Activated T-cell treated with anti-CD3 and anti-CD28 coated beads, Interleukin-2, amount 50 U/mL, for 4 hours (primary cell): Measurements from ENCODE around the gene ZNF408. TPM values are rescaled to one million over a fixed set of nuclear protein-coding genes. Genes with fewer than 3 reads are reported as not detected.

Experiments
- ATAC-seq, 2 donors: fragments of 200-7000 bp; cut with Tn5 transposase; one replicate each; pipeline ENCODE4 v1.10.0; 2021
- DNase-seq: peaks from one replicate; pipeline ENCODE4 v3.0.0-alpha.2; 2020
- H3K27me3 Mint-ChIP-seq: one replicate; pipeline ENCODE4 v1.8.0; 2021; ENCODE audit warnings: low read depth, mixed read lengths
- H3K36me3 Mint-ChIP-seq: one replicate; pipeline ENCODE4 v1.8.0; 2022; ENCODE audit warnings: mixed read lengths; ENCODE audit not compliant: insufficient read depth
- H3K4me1 Mint-ChIP-seq: one replicate; pipeline ENCODE4 v1.8.0; 2021; ENCODE audit warnings: low read depth, mixed read lengths
- H3K4me3 Mint-ChIP-seq: one replicate; pipeline ENCODE4 v1.8.0; 2021; ENCODE audit warnings: mild to moderate bottlenecking, moderate library complexity, mixed read lengths
- H3K9me3 Mint-ChIP-seq: one replicate; pipeline ENCODE4 v1.8.0; 2021; ENCODE audit warnings: mixed read lengths
- total RNA-seq, 3 donors: library from RNA; stranded (reverse); gene quantifications; one replicate each; pipeline ENCODE4 v1.2.1, GENCODE V29; 2021

ZNF408 gene
- total RNA-seq, 3 donors from 2014 or later: 14.2 to 16.9 (median 14.8) TPM

DNA sequence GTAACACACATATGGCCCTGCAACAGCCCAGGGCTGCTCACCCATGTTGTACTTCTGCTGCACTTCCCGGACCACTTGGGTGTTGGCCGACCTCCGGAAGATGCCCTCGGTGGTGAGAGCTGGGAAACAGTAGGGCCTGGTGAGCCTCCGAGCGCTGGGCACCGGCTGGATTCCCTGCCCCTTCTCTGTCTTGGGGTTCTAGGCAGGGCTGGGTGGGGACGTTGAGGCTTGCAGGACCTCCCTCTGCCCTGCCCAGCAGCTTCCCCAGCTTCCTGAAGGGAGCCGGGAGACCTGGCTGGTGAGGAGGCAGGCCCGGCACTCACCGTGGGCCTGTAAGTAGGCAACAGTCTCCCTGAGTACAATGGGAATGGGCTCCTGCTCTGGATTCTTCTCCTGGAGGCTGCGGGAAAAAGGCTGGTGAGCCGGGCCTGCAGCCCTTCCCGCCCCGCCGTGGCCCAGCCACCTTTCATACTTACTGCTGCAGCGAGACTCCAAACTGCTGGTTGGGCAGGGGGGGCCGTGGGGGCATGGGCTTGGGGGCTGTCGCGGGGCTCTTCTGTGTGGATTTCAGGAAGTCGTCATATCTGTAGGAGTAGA lies 20.6 kb upstream of the ZNF408 start:
- Mint-ChIP-seq H3K36me3 (peaks cover 27% of the 10 kb centered on the region), H3K4me1 (peaks cover 19% of the 10 kb centered on the region), H3K9me3 (no peaks in the 10 kb centered on the region), H3K27me3 (no peaks in the 10 kb centered on the region), H3K4me3 (no peak overlapping the region)
- DNase-seq: no peak
- no peak for ATAC-seq

DNA sequence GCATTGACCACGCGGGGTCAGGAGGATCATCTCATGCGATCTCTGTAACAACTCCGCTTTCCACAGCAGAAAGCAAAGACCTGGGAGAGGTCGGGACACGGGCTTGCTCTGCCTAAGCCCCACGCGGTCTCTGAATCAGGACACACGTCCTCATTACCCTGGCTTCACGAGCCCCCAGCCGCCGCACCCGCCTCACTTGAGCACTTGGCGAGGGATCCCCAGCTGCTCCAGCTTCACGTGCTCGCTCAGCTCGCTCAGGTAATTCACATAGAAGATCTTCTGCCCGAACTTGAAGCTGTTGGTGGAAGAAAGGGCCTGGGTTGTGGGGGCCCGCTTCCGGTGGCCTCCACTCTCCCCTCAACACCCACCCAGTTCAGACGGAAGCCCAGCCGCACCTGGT lies 20.0 kb upstream of the ZNF408 start:
- ATAC-seq: no peak
- no peaks in the 10 kb centered on the region for H3K27me3 Mint-ChIP-seq
- H3K9me3 Mint-ChIP-seq: no peaks in the 10 kb centered on the region
- no peak for DNase-seq
- H3K4me1 Mint-ChIP-seq: peaks cover 13% of the 10 kb centered on the region
- H3K36me3 Mint-ChIP-seq: peaks cover 27% of the 10 kb centered on the region
- H3K4me3 Mint-ChIP-seq: no peak overlapping the region

DNA sequence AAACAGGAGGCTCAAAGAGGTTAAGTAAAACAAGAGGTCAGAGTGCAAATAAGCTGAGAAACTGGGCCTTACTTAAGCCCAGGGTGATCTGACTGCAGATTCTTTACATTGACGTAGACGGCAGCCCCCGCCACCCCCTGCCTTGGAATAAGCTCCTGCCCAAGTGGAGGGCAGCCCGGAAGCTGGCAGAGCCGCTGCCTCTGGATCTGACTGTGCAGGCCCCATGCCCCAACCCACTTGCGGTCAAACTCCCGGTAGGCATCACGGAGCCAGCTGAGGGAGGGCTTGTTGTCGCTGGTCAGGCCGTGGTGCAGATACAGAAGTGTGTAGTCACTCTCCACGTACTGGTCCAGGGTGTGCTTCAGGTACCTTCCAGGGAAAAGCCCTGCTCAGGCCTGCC lies 19.0 kb upstream of the ZNF408 start:
- DNase-seq: no peak
- Mint-ChIP-seq H3K36me3 (peaks cover 25% of the 10 kb centered on the region), H3K9me3 (no peaks in the 10 kb centered on the region)

DNA sequence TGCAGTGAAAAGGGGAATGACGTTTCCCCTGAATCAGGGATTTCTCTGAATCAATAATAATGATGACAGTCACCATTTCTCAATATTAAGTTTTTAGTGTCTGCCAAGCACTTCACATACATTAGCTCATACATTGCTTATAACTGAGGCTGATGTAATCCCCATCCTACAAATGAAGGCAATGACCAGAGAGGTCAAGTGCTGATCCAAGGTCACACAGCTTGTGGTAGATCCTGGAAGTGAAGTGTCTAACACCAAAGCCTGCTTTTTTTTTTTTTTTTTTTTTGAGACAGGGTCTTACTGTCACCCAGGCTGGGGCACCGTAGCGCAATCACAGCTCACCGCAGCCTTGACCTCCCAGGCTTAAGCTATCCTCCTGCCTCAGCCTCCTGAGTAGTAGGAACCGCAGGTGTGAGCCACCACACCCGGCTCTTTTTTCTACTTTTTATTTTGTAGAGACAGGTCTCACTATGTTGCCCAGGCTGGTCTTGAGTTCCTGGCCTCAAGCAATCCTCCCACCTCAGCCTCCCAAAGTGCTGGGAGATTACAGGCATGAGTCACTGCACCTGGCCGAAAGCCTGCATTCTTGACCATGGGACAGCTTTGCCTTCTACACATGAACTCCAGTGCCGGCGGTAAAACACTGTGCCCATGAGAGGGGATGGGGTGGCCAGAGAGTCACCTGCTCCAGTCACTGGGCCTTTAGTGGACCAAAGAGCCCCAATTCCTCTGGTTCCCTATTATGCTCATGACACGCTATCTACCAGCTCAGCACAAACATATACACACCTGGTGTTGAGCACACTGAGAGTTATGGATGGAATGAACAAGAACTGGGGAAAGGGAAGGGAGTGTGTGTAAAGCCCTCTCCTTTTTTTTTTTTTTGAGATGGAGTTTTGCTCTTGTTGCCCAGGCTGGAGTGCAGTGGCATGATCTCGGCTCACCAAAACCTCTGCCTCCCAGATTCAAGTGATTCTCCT lies 17.8 kb upstream of the ZNF408 start:
- Mint-ChIP-seq H3K4me3 (no peak overlapping the region), H3K4me1 (no peaks in the 10 kb centered on the region), H3K27me3 (no peaks in the 10 kb centered on the region), H3K9me3 (no peaks in the 10 kb centered on the region), H3K36me3 (peaks cover 26% of the 10 kb centered on the region)
- no peak for ATAC-seq
- DNase-seq: no peak

More for the DNA sequence above, 19.0 kb upstream of the ZNF408 start:
- Mint-ChIP-seq H3K27me3 (no peaks in the 10 kb centered on the region), H3K4me3 (no peak overlapping the region), H3K4me1 (peaks cover 7% of the 10 kb centered on the region)
- ATAC-seq: no peak

DNA sequence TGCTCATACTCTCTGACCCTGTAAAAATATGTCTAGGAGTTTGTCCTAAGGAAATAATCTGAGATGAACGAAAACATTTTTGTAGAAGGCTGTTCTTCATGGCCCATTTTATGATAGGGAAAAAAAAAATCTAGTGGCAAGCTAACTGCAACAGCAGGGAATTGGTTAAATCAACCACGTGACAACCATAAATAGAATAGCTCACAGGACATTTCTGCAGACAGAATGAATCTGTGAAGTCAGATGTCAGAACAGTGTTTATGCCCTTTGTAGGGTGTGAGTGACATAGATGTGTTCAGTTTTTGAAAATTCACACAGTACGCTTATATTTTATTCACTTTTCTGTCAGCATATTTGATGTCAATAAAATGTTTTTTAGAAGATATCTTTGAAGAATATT lies 16.5 kb upstream of the ZNF408 start:
- no peak overlapping the region for H3K4me3 Mint-ChIP-seq
- H3K9me3 Mint-ChIP-seq: no peaks in the 10 kb centered on the region
- no peaks in the 10 kb centered on the region for H3K4me1 Mint-ChIP-seq
- ATAC-seq (no peak), DNase-seq (no peak)
- peaks cover 19% of the 10 kb centered on the region for H3K36me3 Mint-ChIP-seq
- H3K27me3 Mint-ChIP-seq: no peaks in the 10 kb centered on the region

DNA sequence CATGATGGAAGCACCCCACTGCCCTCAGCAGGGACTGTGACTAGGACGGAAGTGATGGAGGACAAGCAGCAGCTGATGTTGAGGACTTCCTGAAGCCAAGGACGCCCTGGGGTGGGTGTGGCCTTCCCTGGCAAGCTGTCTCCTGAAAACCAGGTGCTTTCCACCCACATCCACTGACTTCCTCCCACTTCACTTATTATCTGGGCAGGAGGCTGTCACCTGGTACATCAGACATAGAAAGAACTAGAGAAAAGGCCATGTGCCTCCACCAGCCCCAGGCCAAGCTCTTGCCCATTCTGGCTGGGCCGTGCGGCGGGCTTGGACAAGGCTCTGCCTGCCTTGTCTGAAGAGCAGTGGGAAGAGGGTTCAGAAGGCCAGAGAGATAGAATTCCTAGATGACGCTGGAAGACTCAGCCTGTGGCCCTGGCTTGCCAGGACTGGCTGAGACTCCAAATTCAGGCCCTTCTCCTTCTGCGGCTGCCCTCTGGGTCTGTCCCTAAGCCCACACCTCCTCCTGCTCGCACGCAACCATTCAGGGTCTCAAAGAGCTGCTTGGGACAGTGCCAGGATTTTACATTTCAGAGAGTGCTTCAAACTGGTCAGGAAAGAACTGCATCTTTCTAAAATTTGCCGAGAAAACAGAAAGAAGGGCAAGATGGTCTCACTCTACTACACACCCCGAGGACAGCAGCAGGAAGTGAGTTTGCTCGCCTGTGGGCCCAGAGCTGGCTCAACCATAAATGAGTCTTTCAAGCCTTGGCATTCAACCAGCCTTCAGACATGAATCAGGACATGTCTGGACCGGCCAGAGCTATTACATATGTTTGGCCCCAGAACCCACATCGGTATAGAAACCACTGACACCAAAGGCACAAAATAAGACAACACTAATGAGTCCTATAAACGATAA lies 13.7 kb upstream of the ZNF408 start:
- no peak for DNase-seq
- no peak for ATAC-seq
- Mint-ChIP-seq H3K9me3 (no peaks in the 10 kb centered on the region), H3K36me3 (peaks cover 23% of the 10 kb centered on the region), H3K4me3 (no peak overlapping the region), H3K4me1 (peaks cover 2% of the 10 kb centered on the region), H3K27me3 (no peaks in the 10 kb centered on the region)

DNA sequence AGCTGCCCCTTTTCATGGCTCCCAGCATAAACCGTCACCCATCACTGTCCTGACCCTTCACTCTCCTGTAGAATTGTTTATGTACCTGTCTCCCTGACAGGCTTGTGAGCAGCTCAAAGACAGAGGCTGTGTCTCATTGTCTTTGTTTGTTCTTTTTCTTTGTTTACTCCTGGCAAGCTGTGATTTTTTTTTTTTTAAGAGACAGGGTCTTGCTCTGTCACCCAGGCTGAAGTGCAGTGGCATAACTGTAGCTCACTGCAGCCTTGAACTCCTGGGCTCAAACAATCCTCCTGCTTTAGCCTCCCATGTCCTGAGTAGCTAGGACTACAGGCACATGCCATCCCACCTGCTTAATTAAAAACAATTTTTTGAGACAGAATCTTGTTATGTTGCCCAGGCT lies 10.1 kb upstream of the ZNF408 start:
- ATAC-seq (no peak), DNase-seq (no peak)
- H3K36me3 Mint-ChIP-seq: peaks cover 27% of the 10 kb centered on the region
- H3K9me3 Mint-ChIP-seq: no peaks in the 10 kb centered on the region
- H3K4me3 Mint-ChIP-seq: no peak overlapping the region
- H3K4me1 Mint-ChIP-seq: peaks cover 4% of the 10 kb centered on the region
- no peaks in the 10 kb centered on the region for H3K27me3 Mint-ChIP-seq

DNA sequence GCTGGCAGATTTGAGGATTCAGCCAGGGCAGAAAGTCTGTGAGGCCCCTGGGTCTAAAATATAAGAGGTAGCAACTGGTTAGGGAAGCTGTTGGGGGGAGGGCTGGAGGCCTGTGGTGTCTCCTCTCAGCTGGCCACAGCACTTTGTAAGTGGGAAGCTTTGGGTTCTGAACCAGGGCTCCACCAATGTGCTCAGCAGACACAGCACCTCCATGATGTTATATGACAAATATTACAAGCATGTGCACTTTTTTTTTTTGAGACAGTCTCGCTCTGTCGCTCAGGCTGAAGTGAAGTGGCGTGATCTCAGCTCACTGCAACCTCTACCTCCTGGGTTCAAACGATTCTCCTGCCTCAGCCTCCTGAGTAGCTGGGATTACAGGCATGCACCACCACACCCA lies 8.4 kb upstream of the ZNF408 start:
- DNase-seq (no peak), ATAC-seq (no peak)
- Mint-ChIP-seq H3K4me3 (no peak overlapping the region), H3K27me3 (no peaks in the 10 kb centered on the region), H3K9me3 (no peaks in the 10 kb centered on the region), H3K4me1 (peaks cover 12% of the 10 kb centered on the region), H3K36me3 (peaks cover 23% of the 10 kb centered on the region)

DNA sequence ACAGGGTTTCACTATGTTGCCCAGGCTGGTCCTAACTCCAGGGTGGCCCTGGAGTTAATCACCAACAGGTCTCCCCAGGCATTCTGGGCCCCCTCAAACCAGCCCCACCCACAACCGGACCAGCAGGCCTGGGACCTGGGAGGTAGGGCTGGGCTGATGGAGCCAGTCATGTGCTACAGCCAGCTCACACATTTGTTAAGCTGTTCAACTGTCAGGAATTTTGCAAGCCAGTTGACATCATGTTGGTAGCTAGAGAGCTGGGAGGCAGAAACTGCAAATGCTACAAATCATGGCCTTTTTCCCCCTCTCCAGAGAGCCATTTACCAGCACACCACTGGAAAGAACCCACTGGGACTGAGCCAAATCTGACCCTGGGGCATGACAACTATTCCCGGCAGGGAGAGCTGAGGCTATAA lies 7.2 kb upstream of the ZNF408 start:
- Mint-ChIP-seq H3K4me3 (no peak overlapping the region), H3K9me3 (no peaks in the 10 kb centered on the region), H3K27me3 (no peaks in the 10 kb centered on the region), H3K36me3 (peaks cover 20% of the 10 kb centered on the region), H3K4me1 (peaks cover 23% of the 10 kb centered on the region)
- DNase-seq (no peak), ATAC-seq (no peak)

DNA sequence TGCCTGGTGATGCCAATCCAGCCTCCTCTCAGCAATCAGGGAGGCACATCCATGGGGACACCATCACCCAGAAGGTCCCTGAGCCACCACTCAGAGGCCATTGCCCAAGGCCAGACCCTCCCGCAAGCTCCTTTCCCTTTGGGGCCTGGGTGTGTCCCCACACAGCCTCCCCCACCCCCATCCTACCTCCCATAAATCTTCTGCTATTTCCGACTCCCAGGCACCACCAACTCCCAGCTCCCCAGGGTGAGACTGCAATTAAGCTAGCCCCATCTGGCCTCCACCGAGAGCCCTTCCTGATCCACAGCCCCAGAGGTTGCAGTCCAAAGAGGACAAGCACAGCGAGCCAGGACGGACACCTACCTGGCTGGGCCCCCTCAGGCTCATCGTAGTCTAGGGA lies 6.8 kb upstream of the ZNF408 start:
- DNase-seq (no peak), ATAC-seq (no peak)
- Mint-ChIP-seq H3K27me3 (no peaks in the 10 kb centered on the region), H3K4me1 (peaks cover 28% of the 10 kb centered on the region), H3K9me3 (no peaks in the 10 kb centered on the region), H3K4me3 (no peak overlapping the region), H3K36me3 (peaks cover 20% of the 10 kb centered on the region)

DNA sequence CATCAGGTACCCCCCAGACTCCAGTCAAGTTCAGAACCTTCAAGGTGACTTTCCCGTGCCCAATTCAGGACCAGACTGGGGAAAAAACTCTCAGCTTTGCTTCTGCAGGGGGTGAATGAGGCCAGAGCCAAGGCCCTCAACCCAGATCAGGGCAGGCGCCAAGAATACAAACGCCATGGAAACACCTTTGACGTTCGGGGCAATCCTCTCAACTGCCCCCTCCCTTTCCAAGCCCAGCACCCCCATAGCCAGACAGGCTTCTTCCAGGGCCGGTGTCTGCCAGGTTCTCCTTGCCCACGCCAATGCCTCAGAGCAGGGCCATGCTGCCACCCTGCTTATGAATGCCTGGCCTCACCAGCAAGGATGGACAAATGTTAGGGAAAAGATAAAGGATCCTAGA lies 6.2 kb upstream of the ZNF408 start:
- Mint-ChIP-seq H3K4me1 (peaks cover 31% of the 10 kb centered on the region), H3K36me3 (peaks cover 20% of the 10 kb centered on the region), H3K9me3 (no peaks in the 10 kb centered on the region), H3K27me3 (no peaks in the 10 kb centered on the region), H3K4me3 (no peak overlapping the region)
- ATAC-seq: no peak
- no peak for DNase-seq

DNA sequence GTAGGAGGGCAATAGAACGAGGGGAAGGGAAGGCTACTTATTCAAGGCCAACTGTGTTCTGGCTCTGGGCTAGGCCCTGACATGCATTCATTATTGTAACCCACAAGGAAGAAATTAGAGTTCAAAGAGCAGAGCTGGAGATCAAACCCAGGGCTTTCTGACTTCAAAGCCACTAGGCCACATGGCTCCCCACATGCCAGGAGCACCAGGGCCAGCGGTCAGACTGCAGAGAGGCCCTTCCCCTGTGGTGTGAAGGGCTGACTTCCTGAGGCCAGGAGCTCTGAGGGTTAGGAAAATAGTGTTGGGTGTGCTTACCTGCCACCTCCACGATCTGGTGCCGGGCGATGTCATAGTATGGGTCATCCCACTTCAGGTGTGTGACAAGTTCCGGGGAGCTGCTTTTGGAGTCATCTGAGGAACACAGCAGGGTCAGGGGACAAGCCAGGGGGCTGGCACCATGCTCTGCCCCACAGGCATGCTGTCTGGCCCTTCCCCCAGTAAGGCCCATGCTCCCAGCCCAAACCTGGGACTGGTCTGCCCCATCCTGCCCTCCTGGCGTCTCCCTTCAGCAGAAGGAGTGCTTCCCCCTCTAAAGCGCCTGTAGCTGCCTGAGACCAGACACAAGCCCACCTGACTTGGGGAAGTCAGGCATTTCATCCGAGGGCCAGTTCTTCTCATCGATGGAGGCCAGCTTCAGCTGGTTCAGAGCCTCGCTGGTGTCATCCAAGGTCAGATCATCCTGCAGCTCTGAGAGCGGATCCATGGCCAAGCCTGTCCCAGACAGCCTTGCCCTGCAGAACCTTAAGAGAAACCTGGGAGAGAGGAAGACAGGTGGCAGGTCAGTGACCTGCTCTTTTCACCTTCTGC lies 5.3 kb upstream of the ZNF408 start:
- no peaks in the 10 kb centered on the region for H3K9me3 Mint-ChIP-seq
- H3K4me3 Mint-ChIP-seq: no peak overlapping the region
- no peak for ATAC-seq

DNA sequence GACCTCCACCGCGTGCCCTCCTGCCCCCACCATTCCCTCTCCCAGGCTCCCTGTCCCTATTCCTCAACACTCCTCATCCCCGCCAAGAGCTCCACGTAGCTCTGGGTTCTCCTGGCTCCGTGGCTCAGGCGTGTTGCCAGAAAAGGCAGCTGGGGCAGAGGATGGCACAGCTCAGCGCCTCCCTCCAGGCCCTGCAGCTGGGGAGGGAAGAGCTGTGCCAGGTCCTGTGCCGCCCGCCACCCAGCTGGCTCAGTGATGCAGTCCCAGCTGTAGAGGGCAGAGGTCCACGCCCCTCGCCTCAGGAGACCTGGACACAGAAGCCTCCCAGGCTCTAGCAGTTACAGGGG lies 4.6 kb upstream of the ZNF408 start:
- Mint-ChIP-seq H3K4me3 (no peak overlapping the region), H3K4me1 (peaks cover 34% of the 10 kb centered on the region), H3K36me3 (peaks cover 15% of the 10 kb centered on the region), H3K27me3 (no peaks in the 10 kb centered on the region), H3K9me3 (no peaks in the 10 kb centered on the region)
- DNase-seq: no peak
- no peak for ATAC-seq

More for the DNA sequence above, 5.3 kb upstream of the ZNF408 start:
- peaks cover 17% of the 10 kb centered on the region for H3K36me3 Mint-ChIP-seq
- H3K4me1 Mint-ChIP-seq: peaks cover 34% of the 10 kb centered on the region
- DNase-seq: no peak
- H3K27me3 Mint-ChIP-seq: no peaks in the 10 kb centered on the region
